Esophagus muscularis mucosa (tissue), 2 donors: ENCODE measurements around the gene MED4.

Source experiments
- EP300 ChIP-seq: sonication (generic); formaldehyde crosslinking; IDR thresholded peaks from one replicate; pipeline ENCODE4 v1.6.1; 2017; ENCODE audit warnings: antibody characterized with exemption
- POLR2A ChIP-seq: fragments of 450-650 bp; IDR thresholded peaks from one replicate; pipeline ENCODE4 v1.6.1; 2017; ENCODE audit warnings: antibody characterized with exemption, moderate library complexity, mild to moderate bottlenecking, low read depth

GRCh38 chr13:48054601-48055000 lies 40.3 kb downstream of the MED4 start:
- TF ChIP-seq POLR2A (no peak), EP300 (no peak)
